Neural crest cell (in vitro differentiated cells): ENCODE data around the gene TIMM10. TPM values are rescaled to one million over a fixed set of nuclear protein-coding genes. Genes with fewer than 3 reads are reported as not detected.
A peak's percentile ranks its signal among the peaks of the same experiment; 100 is the strongest.

Experiments
- DNase-seq: peaks from one replicate; pipeline ENCODE4 v3.0.0; 2021; ENCODE audit warnings: low read depth, mixed read lengths, low spot score
- H3K27ac Mint-ChIP-seq: one replicate; pipeline ENCODE4 v1.8.0; 2021; ENCODE audit warnings: mild to moderate bottlenecking, mixed read lengths; ENCODE audit not compliant: unreplicated experiment
- H3K27me3 Mint-ChIP-seq: 2 replicates; pipeline ENCODE4 v1.8.0; 2021; ENCODE audit warnings: low read depth, mild to moderate bottlenecking, mixed read lengths
- H3K36me3 Mint-ChIP-seq: 2 replicates; pipeline ENCODE4 v1.8.0; 2021; ENCODE audit warnings: low read depth, mild to moderate bottlenecking, mixed read lengths
- H3K4me1 Mint-ChIP-seq: 2 replicates; pipeline ENCODE4 v1.8.0; 2021; ENCODE audit warnings: mixed read lengths
- H3K4me3 Mint-ChIP-seq: one replicate; pipeline ENCODE4 v1.8.0; 2021; ENCODE audit warnings: mild to moderate bottlenecking, mixed read lengths
- H3K9me3 Mint-ChIP-seq: 2 replicates; pipeline ENCODE4 v1.8.0; 2021; ENCODE audit warnings: mixed read lengths
- CTCF ChIP-seq: fragments of 200-600 bp; sonication (generic); conservative IDR thresholded peaks from 2 replicates; pipeline ENCODE4 v1.5.0; 2021; ENCODE audit warnings: antibody characterized with exemption, mild to moderate bottlenecking
- total RNA-seq: library from RNA; stranded (reverse); gene quantifications from 2 replicates; pipeline ENCODE4 v1.2.1, GENCODE V29; 2021

Gene TIMM10
- total RNA-seq, 1 donor from 2014 or later, result 108 TPM

GRCh38 chr11:57499413-57499982 is 31.1 kb downstream of the TIMM10 start:
- H3K27me3 Mint-ChIP-seq, result peaks cover 5% of the 10 kb centered on the region

GRCh38 chr11:57498540-57498939 is 32.0 kb downstream of the TIMM10 start:
- no peaks in the 10 kb centered on the region for H3K9me3 Mint-ChIP-seq
- peaks cover 11% of the 10 kb centered on the region for H3K4me1 Mint-ChIP-seq
- H3K4me3 Mint-ChIP-seq, result no peak overlapping the region
- no peaks in the 10 kb centered on the region for H3K36me3 Mint-ChIP-seq
- TF ChIP-seq CTCF, result no peak
- DNase-seq, result no peak
- H3K27me3 Mint-ChIP-seq, result peaks cover 5% of the 10 kb centered on the region
- H3K27ac Mint-ChIP-seq, result no peak overlapping the region

More at GRCh38 chr11:57499413-57499982, 31.1 kb downstream of the TIMM10 start:
- no peaks in the 10 kb centered on the region for H3K36me3 Mint-ChIP-seq
- no peaks in the 10 kb centered on the region for H3K9me3 Mint-ChIP-seq
- H3K4me1 Mint-ChIP-seq, result peaks cover 11% of the 10 kb centered on the region
- DNase-seq, result peak; percentile 93
- no peak for TF ChIP-seq CTCF
- peak overlapping the region; percentile 50 for H3K4me3 Mint-ChIP-seq
- no peak overlapping the region for H3K27ac Mint-ChIP-seq

- no peak for DNase-seq
- H3K27ac Mint-ChIP-seq, result no peak overlapping the region
- H3K4me3 Mint-ChIP-seq, result no peak overlapping the region
- H3K36me3 Mint-ChIP-seq, result no peaks in the 10 kb centered on the region
- TF ChIP-seq CTCF, result no peak
- peaks cover 11% of the 10 kb centered on the region for H3K4me1 Mint-ChIP-seq
- H3K9me3 Mint-ChIP-seq, result no peaks in the 10 kb centered on the region
- peaks cover 5% of the 10 kb centered on the region for H3K27me3 Mint-ChIP-seq
Measured at GRCh38 chr11:57497303-57498247, 33.0 kb downstream of the TIMM10 start.

- Mint-ChIP-seq H3K9me3 (no peaks in the 10 kb centered on the region), H3K4me3 (no peak overlapping the region), H3K27ac (no peak overlapping the region), H3K4me1 (peaks cover 11% of the 10 kb centered on the region), H3K27me3 (peaks cover 5% of the 10 kb centered on the region), H3K36me3 (no peaks in the 10 kb centered on the region)
- TF ChIP-seq CTCF, result no peak
- DNase-seq, result no peak
Measured at GRCh38 chr11:57496109-57496820, 34.3 kb downstream of the TIMM10 start.
